DOHH2 (cell line): Measurements from ENCODE around the gene SH3GLB1.

Experiments
- EZH2phosphoT487 ChIP-seq: fragments of 200-600 bp; sonication (generic); IDR thresholded peaks from 2 replicates; pipeline ENCODE4 v1.6.1; 2017; ENCODE audit warnings: borderline replicate concordance, mild to moderate bottlenecking, antibody characterized with exemption, low read length, moderate library complexity, mixed read lengths
- TF ChIP-seq, protein P1 (sequence below): fragments of 200-600 bp; sonication (generic); IDR thresholded peaks from one replicate; pipeline ENCODE4 v1.5.1; 2014; ENCODE audit warnings: antibody characterized with exemption, mild to moderate bottlenecking, low read depth, low read length; ENCODE audit not compliant: poor library complexity, severe bottlenecking

DNA sequence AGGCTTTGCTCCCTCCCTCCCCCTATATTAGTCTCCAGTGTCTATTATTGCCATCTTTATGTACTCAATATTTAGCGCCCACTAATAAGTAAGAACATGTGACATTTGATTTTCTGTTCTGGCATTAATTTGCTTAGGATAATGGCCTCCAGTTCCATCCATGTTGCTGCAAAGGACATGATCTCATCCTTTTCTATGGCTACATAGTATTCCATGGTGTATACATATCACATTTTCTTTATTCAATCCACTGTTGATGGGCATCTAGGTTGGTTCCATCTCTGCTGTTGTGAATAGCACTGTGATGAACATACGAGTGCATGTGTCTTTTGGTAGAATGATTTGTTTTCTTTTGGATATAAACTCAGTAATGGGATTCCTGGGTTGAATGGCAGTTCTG lies 61.3 kb downstream of the SH3GLB1 start:
- TF ChIP-seq, protein P1, sequence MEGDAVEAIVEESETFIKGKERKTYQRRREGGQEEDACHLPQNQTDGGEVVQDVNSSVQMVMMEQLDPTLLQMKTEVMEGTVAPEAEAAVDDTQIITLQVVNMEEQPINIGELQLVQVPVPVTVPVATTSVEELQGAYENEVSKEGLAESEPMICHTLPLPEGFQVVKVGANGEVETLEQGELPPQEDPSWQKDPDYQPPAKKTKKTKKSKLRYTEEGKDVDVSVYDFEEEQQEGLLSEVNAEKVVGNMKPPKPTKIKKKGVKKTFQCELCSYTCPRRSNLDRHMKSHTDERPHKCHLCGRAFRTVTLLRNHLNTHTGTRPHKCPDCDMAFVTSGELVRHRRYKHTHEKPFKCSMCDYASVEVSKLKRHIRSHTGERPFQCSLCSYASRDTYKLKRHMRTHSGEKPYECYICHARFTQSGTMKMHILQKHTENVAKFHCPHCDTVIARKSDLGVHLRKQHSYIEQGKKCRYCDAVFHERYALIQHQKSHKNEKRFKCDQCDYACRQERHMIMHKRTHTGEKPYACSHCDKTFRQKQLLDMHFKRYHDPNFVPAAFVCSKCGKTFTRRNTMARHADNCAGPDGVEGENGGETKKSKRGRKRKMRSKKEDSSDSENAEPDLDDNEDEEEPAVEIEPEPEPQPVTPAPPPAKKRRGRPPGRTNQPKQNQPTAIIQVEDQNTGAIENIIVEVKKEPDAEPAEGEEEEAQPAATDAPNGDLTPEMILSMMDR, result no peak
- no peak for TF ChIP-seq EZH2phosphoT487
